ENCODE results near the gene ISG20. TPM values are rescaled to one million over a fixed set of nuclear protein-coding genes. Genes with fewer than 3 reads are reported as not detected.

ISG20 gene
- total RNA-seq, 2 experiments from 2014 or later: 310 to 345 TPM

DNA sequence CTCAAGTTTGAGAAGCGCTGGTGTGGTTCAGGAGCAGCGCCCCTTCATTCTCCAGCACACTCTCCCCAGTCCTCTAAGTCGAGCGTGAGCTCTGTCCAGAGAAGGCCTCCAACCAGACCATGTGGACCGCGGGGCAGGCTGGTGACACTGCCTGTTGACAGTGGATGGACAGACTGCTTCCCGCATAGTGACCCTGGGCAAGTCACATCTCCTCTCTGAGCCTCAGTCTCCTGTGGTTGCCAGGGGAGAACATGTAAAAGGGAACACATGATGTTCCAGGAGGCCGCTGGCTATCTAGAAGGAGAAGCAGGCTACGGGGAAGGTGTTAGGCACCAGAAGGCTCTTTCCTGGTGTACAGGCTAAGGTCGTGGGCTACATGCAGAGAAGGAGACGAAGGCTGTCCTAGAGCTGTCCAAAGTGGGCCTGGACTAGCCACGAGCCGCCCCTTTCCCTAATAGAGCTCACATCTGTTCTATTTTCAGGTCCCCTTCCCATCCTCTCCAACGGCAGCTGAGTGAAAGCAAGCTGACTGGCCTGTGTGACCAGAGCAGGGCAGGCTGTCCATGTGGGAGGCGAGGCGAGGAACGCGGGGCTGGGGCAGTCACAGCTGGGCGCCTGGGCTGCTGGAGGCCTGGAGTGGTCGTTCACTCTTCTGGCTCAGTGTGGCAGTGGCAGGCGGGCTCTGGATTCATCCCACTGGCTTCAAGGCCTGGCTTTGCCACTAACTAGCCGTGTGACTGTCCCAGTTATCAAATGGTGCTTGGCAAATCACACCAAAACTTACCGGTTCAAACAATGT lies 11.1 kb downstream of the ISG20 start:
- H3K36me3 ChIP-seq (ENCODE audit: insufficient read depth, low read length): peaks cover 81% of the 10 kb centered on the region
- no TSS peak for BruUV-seq (replicated peaks)
- peaks cover 72% of the 10 kb centered on the region for H3K4me1 ChIP-seq (ENCODE audit: insufficient read depth, low read length, poor library complexity, severe bottlenecking)
- DNase-seq (ENCODE audit: low spot score): no peak
- intact Hi-C loops (cut with micrococcal nuclease; ENCODE audit: unreplicated experiment): no loop called here
- no peaks in the 10 kb centered on the region for H3K9me3 ChIP-seq (ENCODE audit: low read length)
- H3K27ac ChIP-seq (ENCODE audit: low read depth, low read length, poor library complexity, severe bottlenecking): no peak overlapping the region
- ChIA-PET POLR2A (no interaction called here), CTCF (ENCODE audit: unreplicated experiment) (no interaction called here)
- no peak overlapping the region for H3K4me3 ChIP-seq (ENCODE audit: low read depth, low read length, poor library complexity, severe bottlenecking)
- peaks cover 3% of the 10 kb centered on the region; the same call in 1 of the 2 replicates for H4K20me1 ChIP-seq (ENCODE audit: insufficient read depth, low read length)
- no peaks in the 10 kb centered on the region for H3K9me2 ChIP-seq (ENCODE audit: insufficient read depth, low read length)
- H3K79me2 ChIP-seq (ENCODE audit: insufficient read depth, low read depth, low read length): peaks cover 28% of the 10 kb centered on the region; the same call in 1 of the 2 replicates
- TF ChIP-seq, protein P1, sequence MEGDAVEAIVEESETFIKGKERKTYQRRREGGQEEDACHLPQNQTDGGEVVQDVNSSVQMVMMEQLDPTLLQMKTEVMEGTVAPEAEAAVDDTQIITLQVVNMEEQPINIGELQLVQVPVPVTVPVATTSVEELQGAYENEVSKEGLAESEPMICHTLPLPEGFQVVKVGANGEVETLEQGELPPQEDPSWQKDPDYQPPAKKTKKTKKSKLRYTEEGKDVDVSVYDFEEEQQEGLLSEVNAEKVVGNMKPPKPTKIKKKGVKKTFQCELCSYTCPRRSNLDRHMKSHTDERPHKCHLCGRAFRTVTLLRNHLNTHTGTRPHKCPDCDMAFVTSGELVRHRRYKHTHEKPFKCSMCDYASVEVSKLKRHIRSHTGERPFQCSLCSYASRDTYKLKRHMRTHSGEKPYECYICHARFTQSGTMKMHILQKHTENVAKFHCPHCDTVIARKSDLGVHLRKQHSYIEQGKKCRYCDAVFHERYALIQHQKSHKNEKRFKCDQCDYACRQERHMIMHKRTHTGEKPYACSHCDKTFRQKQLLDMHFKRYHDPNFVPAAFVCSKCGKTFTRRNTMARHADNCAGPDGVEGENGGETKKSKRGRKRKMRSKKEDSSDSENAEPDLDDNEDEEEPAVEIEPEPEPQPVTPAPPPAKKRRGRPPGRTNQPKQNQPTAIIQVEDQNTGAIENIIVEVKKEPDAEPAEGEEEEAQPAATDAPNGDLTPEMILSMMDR (conservative IDR thresholded peaks at IDR 0.05; ENCODE audit: low read length): no peak
- no peak for TF ChIP-seq EZH2phosphoT487 (IDR thresholded peaks at IDR 0.05; ENCODE audit: borderline replicate concordance, low read depth, low read length)
- H2AFZ ChIP-seq (ENCODE audit: low read length): no peak overlapping the region
- H3K4me2 ChIP-seq (ENCODE audit: low read length): 0 out of 2 replicates have a peak overlapping the region, but pooled peaks have one; percentile 92

- H3K9me2 ChIP-seq (ENCODE audit: insufficient read depth, low read length): no peaks in the 10 kb centered on the region
- H3K4me2 ChIP-seq (ENCODE audit: low read length): no peak overlapping the region
- H3K36me3 ChIP-seq (ENCODE audit: insufficient read depth, low read length): peaks cover 81% of the 10 kb centered on the region
- H3K79me2 ChIP-seq (ENCODE audit: insufficient read depth, low read depth, low read length): peaks cover 22% of the 10 kb centered on the region; the same call in 1 of the 2 replicates
- H3K4me3 ChIP-seq (ENCODE audit: low read depth, low read length, poor library complexity, severe bottlenecking): no peak overlapping the region
- POLR2A ChIA-PET: no interaction called here
- intact Hi-C loops (cut with micrococcal nuclease; ENCODE audit: unreplicated experiment): no loop called here
- H2AFZ ChIP-seq (ENCODE audit: low read length): no peak overlapping the region
- H3K9me3 ChIP-seq (ENCODE audit: low read length): peaks cover 5% of the 10 kb centered on the region; the same call in 1 of the 2 replicates
- no peak for DNase-seq (ENCODE audit: low spot score)
- no TSS peak for BruUV-seq (replicated peaks)
- H3K4me1 ChIP-seq (ENCODE audit: insufficient read depth, low read length, poor library complexity, severe bottlenecking): peaks cover 70% of the 10 kb centered on the region
- CTCF ChIA-PET (ENCODE audit: unreplicated experiment): no interaction called here
- H3K27ac ChIP-seq (ENCODE audit: low read depth, low read length, poor library complexity, severe bottlenecking): no peak overlapping the region
- H4K20me1 ChIP-seq (ENCODE audit: insufficient read depth, low read length): peaks cover 3% of the 10 kb centered on the region; the same call in 1 of the 2 replicates
- TF ChIP-seq, protein P1 (conservative IDR thresholded peaks at IDR 0.05; ENCODE audit: low read length): no peak
- no peak for TF ChIP-seq EZH2phosphoT487 (IDR thresholded peaks at IDR 0.05; ENCODE audit: borderline replicate concordance, low read depth, low read length)
Observed at GRCh38 chr15:88650556-88650955, 11.7 kb downstream of the ISG20 start.
